HepG2 (cell line): ENCODE measurements around the gene B3GNT8. TPM values are rescaled to one million over a fixed set of nuclear protein-coding genes. Genes with fewer than 3 reads are reported as not detected.

Source experiments
- AFF4 ChIP-seq: sonication (generic); formaldehyde crosslinking; IDR thresholded peaks from 2 replicates; pipeline ENCODE4 v1.4.0; 2020; ENCODE audit warnings: missing genetic modification reagents
- GMEB2 ChIP-seq: IDR thresholded peaks from 2 replicates; pipeline ENCODE4 v1.6.1; 2016; ENCODE audit warnings: missing biosample characterization, missing genetic modification reagents, low read depth
- MEIS2 ChIP-seq: sonication (generic); formaldehyde crosslinking; IDR thresholded peaks from 2 replicates; pipeline ENCODE4 v1.9.0; 2021; ENCODE audit warnings: mild to moderate bottlenecking, missing genetic modification reagents
- PITX1 ChIP-seq: sonication (generic); formaldehyde crosslinking; IDR thresholded peaks from 2 replicates; pipeline ENCODE4 v1.5.1; 2020; ENCODE audit warnings: mild to moderate bottlenecking, missing genetic modification reagents
- ZBTB34 ChIP-seq: sonication (generic); formaldehyde crosslinking; IDR thresholded peaks from 2 replicates; pipeline ENCODE4 v1.8.0; 2022; ENCODE audit warnings: mild to moderate bottlenecking, missing genetic modification reagents
- ZFP62 ChIP-seq: sonication (generic); formaldehyde crosslinking; IDR thresholded peaks from 2 replicates; pipeline ENCODE4 v1.4.0; 2020; ENCODE audit warnings: missing genetic modification reagents
- ZNF138 ChIP-seq: sonication (generic); formaldehyde crosslinking; IDR thresholded peaks from 2 replicates; pipeline ENCODE4 v1.5.0; 2020; ENCODE audit warnings: mild to moderate bottlenecking, low read depth, missing genetic modification reagents
- ZNF224 ChIP-seq: sonication (generic); formaldehyde crosslinking; IDR thresholded peaks from 2 replicates; pipeline ENCODE4 v1.5.0; 2020; ENCODE audit warnings: mild to moderate bottlenecking, missing genetic modification reagents
- ZNF382 ChIP-seq: sonication (generic); formaldehyde crosslinking; IDR thresholded peaks from 2 replicates; pipeline ENCODE4 v1.5.0; 2020; ENCODE audit warnings: missing genetic modification reagents, mild to moderate bottlenecking, borderline replicate concordance
- ZNF546 ChIP-seq: sonication (generic); formaldehyde crosslinking; conservative IDR thresholded peaks from 2 replicates; pipeline ENCODE4 v1.8.1; 2023; ENCODE audit warnings: mild to moderate bottlenecking, missing genetic modification reagents
- ZNF790 ChIP-seq: sonication (generic); formaldehyde crosslinking; IDR thresholded peaks from 2 replicates; pipeline ENCODE4 v1.8.0; 2022; ENCODE audit warnings: missing genetic modification reagents, mild to moderate bottlenecking, borderline replicate concordance
- ZXDC ChIP-seq: sonication (generic); formaldehyde crosslinking; IDR thresholded peaks from 2 replicates; pipeline ENCODE4 v1.5.0; 2020; ENCODE audit warnings: mild to moderate bottlenecking, missing genetic modification reagents
- polyA plus RNA-seq, 8 experiments: library from polyadenylated mRNA; depleted of rRNA in 3 of 8; stranded (reverse) in 7 of 8; unstranded in 1 of 8; fragments of >200 nt; fragmentation: Illumina TruSeq in 4 of 8; extraction: Trizol in 4 of 8; gene quantifications; 2 replicates each; pipeline versions ENCODE4 v1.2.1 to v1.2.3, GENCODE V29; 2011 to 2016; ENCODE audit warnings: low read depth in 4 of 8, missing spikeins in 1 of 8, mixed read lengths in 1 of 8; ENCODE audit not compliant: insufficient read depth in 1 of 8
- total RNA-seq, 5 experiments: library from RNA; depleted of rRNA; stranded (reverse); fragments of >200 nt; fragmentation: Illumina TruSeq; extraction: Trizol; gene quantifications; 2 replicates each; pipeline ENCODE4 v1.2.3, GENCODE V29; 2016; ENCODE audit warnings: low read depth in 1 of 5
- TF ChIP-seq, protein P1 (sequence below): sonication (generic); formaldehyde crosslinking; IDR thresholded peaks from 2 replicates; pipeline ENCODE4 v1.5.0; 2020; ENCODE audit warnings: mild to moderate bottlenecking, missing genetic modification reagents, borderline replicate concordance

Gene B3GNT8
- total and polyA plus RNA-seq, 2 of the 13 experiments (the other 11 are each of a cell fraction or from before 2014, with no cell fraction given), result 0.26 to 1.9 TPM

DNA sequence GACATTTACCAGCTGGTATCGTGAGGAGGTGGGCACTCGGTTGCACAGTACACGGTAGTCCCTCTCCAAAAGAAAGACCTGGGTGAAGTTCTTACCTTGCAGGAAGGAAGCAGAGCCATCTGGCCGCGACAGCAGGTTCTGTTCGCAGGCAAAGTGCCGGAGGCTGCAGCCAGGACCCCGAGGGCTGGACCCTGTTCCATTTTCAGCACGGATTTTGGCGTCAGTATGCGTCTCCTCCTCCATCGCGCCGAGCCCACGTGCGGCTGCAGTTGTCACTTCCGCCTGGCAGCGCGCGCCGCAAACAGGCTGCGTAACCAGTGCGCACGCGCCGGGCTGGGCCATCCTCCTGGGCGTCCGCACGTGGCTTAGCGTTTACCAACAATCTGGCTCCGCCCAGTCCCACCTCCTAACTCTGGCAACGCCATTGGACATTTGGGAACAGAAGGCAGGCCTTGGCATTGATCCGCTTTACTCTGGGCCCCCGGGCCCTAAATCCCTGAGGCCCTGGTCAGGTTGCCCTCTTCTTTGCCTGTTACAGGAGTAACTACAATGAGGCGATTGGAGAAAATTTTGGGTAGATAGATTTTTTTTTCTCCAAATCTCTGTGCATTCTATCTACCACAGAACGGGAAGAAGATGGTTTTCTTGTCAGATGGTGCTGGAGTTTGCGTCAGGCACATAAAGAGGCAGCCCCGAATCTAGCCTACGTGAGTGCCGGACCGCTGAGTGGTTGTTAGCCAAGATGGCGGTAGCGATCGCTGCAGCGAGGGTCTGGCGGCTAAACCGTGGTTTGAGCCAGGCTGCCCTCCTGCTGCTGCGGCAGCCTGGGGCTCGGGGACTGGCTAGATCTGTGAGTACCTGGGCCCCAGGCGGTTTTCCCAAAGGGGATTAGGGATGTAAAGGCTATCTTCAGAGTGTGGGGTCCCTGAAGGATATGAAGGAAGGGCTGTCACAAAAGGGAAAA is 29.8 kb downstream of the B3GNT8 start, which contains the start of the genes BCKDHA and EXOSC5 (continued):
- TF ChIP-seq ZNF138 (CRISPR knock-in tag), result 0 out of 2 replicates have a peak, but pooled peaks have one; percentile 35
- TF ChIP-seq, protein P1, sequence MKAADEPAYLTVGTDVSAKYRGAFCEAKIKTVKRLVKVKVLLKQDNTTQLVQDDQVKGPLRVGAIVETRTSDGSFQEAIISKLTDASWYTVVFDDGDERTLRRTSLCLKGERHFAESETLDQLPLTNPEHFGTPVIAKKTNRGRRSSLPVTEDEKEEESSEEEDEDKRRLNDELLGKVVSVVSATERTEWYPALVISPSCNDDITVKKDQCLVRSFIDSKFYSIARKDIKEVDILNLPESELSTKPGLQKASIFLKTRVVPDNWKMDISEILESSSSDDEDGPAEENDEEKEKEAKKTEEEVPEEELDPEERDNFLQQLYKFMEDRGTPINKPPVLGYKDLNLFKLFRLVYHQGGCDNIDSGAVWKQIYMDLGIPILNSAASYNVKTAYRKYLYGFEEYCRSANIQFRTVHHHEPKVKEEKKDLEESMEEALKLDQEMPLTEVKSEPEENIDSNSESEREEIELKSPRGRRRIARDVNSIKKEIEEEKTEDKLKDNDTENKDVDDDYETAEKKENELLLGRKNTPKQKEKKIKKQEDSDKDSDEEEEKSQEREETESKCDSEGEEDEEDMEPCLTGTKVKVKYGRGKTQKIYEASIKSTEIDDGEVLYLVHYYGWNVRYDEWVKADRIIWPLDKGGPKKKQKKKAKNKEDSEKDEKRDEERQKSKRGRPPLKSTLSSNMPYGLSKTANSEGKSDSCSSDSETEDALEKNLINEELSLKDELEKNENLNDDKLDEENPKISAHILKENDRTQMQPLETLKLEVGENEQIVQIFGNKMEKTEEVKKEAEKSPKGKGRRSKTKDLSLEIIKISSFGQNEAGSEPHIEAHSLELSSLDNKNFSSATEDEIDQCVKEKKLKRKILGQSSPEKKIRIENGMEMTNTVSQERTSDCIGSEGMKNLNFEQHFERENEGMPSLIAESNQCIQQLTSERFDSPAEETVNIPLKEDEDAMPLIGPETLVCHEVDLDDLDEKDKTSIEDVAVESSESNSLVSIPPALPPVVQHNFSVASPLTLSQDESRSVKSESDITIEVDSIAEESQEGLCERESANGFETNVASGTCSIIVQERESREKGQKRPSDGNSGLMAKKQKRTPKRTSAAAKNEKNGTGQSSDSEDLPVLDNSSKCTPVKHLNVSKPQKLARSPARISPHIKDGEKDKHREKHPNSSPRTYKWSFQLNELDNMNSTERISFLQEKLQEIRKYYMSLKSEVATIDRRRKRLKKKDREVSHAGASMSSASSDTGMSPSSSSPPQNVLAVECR (CRISPR knock-in tag), result peak; percentile 100
- TF ChIP-seq MEIS2, result 0 out of 2 replicates have a peak, but pooled peaks have one; percentile 51
- TF ChIP-seq ZFP62 (CRISPR knock-in tag), result no peak
- no peak for TF ChIP-seq ZNF382 (CRISPR knock-in tag)
- TF ChIP-seq ZBTB34 (CRISPR knock-in tag), result no peak
- no peak for TF ChIP-seq ZXDC (CRISPR knock-in tag)
- TF ChIP-seq GMEB2, result peak; percentile 49
- TF ChIP-seq PITX1 (CRISPR knock-in tag), result peak; percentile 90
- TF ChIP-seq ZNF790 (CRISPR knock-in tag), result peak; percentile 10; the same call in 1 of the 2 replicates
- TF ChIP-seq ZNF224 (CRISPR knock-in tag), result peak; percentile 94
- 0 out of 2 replicates have a peak, but pooled peaks have one; percentile 65 for TF ChIP-seq ZNF546 (CRISPR knock-in tag)
- TF ChIP-seq AFF4 (CRISPR knock-in tag), result no peak
